Muscle layer of colon (tissue), 2 donors: Measurements from ENCODE around the gene PHAF1.
A peak's percentile ranks its signal among the peaks of the same experiment; 100 is the strongest.

ENCODE experiments used
- H3K27ac ChIP-seq: one replicate; pipeline ENCODE4 v1.7.0; 2013; ENCODE audit warnings: low read depth, mild to moderate bottlenecking, low read length, moderate library complexity
- H3K27me3 ChIP-seq, 2 donors: one replicate each; pipeline ENCODE4 v1.7.0; 2013; ENCODE audit warnings: low read length in 2 of 2, mild to moderate bottlenecking in 2 of 2; ENCODE audit not compliant: insufficient read depth in 2 of 2, control insufficient read depth in 1 of 2
- H3K36me3 ChIP-seq: one replicate; pipeline ENCODE4 v1.7.0; 2013; ENCODE audit warnings: mild to moderate bottlenecking, low read length; ENCODE audit not compliant: insufficient read depth
- H3K4me1 ChIP-seq: one replicate; pipeline ENCODE4 v1.7.0; 2013; ENCODE audit warnings: mild to moderate bottlenecking, low read length; ENCODE audit not compliant: insufficient read depth
- H3K4me3 ChIP-seq, 2 donors: one replicate each; pipeline ENCODE4 v1.7.0; 2013; ENCODE audit warnings: low read length in 2 of 2, low read depth in 1 of 2, mild to moderate bottlenecking in 1 of 2, moderate library complexity in 1 of 2
- H3K9ac ChIP-seq: one replicate; pipeline ENCODE4 v1.7.0; 2013; ENCODE audit warnings: low read length
- H3K9me3 ChIP-seq: one replicate; pipeline ENCODE4 v1.7.0; 2013; ENCODE audit warnings: mild to moderate bottlenecking, low read length
- donor health status: abdominal sarcoma.
- donor health status: Adenocarcinoma of cecum.

The PHAF1 gene

DNA sequence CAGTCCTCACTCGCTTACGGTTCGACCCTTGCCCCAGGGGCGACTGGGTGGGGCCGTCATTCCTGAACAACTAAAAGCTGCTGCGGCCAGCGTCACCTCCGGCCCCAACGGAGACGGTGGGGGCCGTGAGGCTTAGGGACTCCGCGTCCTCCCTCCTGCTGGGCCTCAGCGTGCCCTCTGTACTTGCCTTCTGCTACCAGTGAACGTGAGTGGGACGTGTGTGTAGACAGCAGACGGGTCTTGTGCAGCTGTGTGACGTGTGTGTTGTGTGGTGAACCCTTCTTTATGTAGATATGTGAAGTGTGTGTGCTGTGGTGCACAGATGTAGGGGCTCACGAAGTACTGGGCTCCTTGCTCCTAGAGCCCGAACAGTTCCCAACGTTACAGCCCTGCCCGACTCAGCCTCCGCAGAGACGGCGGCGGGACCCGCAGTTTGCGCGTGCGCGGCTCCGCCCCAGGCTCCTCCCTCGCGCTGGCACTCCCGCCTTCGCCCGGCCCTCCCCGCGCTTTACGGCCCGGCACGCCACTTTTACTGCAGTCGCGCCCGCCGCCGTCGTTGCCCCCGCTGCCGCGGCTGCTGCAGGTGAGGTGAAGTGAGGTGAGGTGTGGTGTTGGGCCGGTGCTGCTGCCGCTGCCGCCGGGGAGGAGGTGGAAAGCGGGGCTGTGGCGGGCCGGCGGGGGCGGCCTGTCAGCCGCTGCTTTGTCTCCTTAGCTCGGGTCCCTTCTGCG is at the start of gene PHAF1:
TSS of gene PHAF1 (plus strand) at position 535 of the 729 bp plus-strand sequence. CDS start 235 bp downstream, outside the sequence.
- Histone ChIP-seq H3K9me3 (no peaks in the 10 kb centered on the region), H3K4me3 (peak within 1 kb of the TSS; percentile 79 to 99), H3K27ac (peak within 1 kb of the TSS; percentile 83), H3K4me1 (peaks cover 12% of the 10 kb centered on the region), H3K9ac (peak within 1 kb of the TSS; percentile 75), H3K27me3 (no peaks in the 10 kb centered on the region), H3K36me3 (no peaks in the 10 kb centered on the region)

DNA sequence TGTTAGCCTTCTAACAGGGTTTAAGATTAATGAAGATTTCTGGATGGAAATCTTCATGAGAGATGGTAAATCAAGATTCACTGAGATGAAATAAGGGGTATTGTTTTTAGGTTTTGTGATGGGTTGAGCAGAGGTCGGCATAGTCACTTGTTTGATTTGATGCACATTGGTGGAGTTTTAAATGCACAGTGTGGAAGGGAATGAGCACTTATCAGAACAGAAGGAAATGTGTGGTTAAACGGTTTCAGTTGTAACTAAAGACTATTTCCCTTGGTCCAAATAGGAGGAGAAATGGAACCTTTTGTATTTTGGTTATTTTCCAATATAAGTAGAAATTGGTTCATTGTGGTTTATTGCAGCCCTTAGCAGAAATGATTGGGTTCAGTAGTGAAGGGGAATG is 46.7 kb upstream of the PHAF1 start:
- Histone ChIP-seq H3K27ac (no peak overlapping the region), H3K27me3 (no peaks in the 10 kb centered on the region), H3K9me3 (no peaks in the 10 kb centered on the region), H3K9ac (no peak overlapping the region), H3K4me3 (no peak overlapping the region), H3K4me1 (no peaks in the 10 kb centered on the region), H3K36me3 (peaks cover 16% of the 10 kb centered on the region)

DNA sequence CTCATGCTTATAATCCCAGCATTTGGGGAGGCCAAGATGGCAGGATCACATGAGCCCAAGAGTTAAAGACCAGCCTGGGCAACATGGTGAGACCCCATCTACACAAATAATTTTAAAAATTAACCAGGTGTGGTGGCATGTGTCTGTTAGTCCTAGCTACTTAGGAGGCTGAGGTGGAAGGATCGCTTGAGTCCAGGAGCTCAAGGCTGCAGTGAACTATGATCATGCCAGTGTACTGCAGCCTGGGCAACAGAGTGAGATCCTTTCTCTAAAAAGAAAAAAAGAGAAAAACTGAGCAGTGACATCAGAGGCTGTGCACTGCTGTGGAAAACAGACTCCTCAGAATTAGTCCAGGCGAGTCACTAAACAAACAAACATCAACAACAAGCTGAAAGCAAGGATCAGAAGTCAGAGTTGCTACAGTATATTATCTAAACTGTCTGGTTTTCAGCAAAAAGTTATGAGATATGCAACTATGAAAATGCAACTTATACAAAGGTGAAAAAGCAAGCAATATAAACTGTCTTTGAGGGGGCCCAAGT is 41.5 kb upstream of the PHAF1 start:
- no peak overlapping the region for H3K27ac ChIP-seq
- no peaks in the 10 kb centered on the region for H3K9me3 ChIP-seq
- H3K4me1 ChIP-seq, result no peaks in the 10 kb centered on the region
- H3K27me3 ChIP-seq, result no peaks in the 10 kb centered on the region
- no peak overlapping the region for H3K4me3 ChIP-seq
- no peak overlapping the region for H3K9ac ChIP-seq
- H3K36me3 ChIP-seq, result peaks cover 27% of the 10 kb centered on the region

DNA sequence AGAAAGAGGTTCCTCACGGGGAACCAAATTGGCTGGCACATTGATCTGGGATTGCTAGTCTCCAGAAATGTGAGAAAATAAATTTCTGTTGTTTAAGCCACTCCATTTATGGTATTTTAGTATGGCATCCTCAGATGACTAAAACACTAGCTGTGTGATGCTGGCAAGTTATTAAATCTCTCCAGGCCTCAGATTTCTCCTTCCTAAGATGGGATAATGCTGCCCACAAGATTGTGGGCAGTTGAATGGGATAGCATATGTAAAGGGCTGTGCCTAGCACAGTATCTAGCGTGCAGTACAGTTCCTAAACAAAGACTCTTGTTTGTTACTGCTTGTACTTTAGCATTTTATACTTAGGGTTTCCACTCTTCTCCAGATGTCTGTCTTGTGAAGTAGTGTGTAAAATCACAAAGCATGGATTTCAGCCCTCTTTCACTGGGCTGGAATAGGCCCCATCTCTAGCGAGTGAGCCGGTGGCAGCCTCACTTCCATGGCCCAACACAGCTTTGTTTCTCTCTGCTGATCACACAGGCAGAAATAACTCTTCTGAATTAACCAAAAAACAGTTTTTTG is 38.2 kb upstream of the PHAF1 start:
- Histone ChIP-seq H3K36me3 (peaks cover 25% of the 10 kb centered on the region), H3K9me3 (no peaks in the 10 kb centered on the region), H3K27ac (no peak overlapping the region), H3K4me1 (no peaks in the 10 kb centered on the region), H3K27me3 (no peaks in the 10 kb centered on the region), H3K9ac (no peak overlapping the region), H3K4me3 (no peak overlapping the region)

DNA sequence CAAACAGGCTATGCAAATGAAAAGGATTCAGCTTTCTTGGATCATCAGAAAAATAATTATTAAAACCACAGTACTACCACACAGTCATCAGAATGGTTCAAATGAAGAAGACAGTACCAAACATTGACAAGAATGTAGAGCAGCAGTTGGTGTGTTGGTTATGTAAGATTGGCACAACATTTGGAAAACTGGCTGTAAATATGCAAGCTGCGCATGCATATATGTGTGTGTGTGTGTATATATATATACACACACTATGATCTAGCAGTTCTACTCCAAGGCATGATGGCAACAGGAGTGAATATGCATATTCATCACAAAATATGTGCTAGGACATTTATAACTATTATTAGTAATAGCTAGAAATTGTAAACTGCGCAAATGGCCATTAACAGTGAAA is 34.4 kb upstream of the PHAF1 start:
- H3K4me1 ChIP-seq, result no peaks in the 10 kb centered on the region
- no peaks in the 10 kb centered on the region for H3K27me3 ChIP-seq
- H3K36me3 ChIP-seq, result peaks cover 6% of the 10 kb centered on the region
- no peaks in the 10 kb centered on the region for H3K9me3 ChIP-seq
- H3K4me3 ChIP-seq, result no peak overlapping the region
- no peak overlapping the region for H3K9ac ChIP-seq
- H3K27ac ChIP-seq, result no peak overlapping the region

DNA sequence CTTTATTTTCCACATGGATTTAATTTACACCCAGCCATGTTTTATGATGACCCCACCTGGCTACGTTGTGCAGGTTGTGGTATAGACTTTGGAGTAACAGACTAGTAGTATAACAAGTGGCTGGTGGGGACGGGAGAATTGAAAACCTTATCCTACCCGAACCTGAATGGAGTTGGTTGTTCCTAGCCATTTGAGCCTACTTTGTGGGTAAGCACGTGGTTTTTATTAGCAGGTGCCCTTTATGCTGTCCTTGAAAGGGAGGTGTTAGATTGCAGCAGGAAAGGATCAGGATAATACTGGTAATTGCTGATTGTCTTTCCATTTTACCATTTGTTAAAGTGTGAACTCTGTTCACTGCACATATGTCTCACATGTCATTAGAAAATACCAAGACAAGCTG is 31.9 kb upstream of the PHAF1 start:
- Histone ChIP-seq H3K4me3 (no peak overlapping the region), H3K27me3 (no peaks in the 10 kb centered on the region), H3K36me3 (no peaks in the 10 kb centered on the region), H3K9me3 (no peaks in the 10 kb centered on the region), H3K9ac (no peak overlapping the region), H3K27ac (no peak overlapping the region), H3K4me1 (no peaks in the 10 kb centered on the region)

DNA sequence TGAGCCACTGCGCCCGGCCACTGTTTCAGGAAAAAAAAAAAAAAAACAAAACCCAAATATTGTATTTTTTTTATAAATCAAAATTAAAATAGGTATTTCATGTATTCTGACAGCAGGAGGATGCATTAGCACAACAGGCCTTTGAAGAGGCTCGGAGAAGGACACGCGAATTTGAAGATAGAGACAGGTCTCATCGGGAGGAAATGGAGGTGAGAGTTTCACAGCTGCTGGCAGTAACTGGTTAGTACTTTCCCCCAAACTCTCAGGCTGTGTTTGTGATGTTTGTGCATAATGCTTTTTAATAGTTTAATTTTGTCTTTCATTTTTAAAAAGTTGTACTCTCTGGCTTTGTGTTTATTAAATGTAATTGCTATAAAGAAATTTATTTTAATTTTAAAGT is 27.6 kb upstream of the PHAF1 start:
- no peak overlapping the region for H3K4me3 ChIP-seq
- no peak overlapping the region for H3K9ac ChIP-seq
- H3K4me1 ChIP-seq, result no peaks in the 10 kb centered on the region
- H3K27ac ChIP-seq, result no peak overlapping the region
- H3K36me3 ChIP-seq, result no peaks in the 10 kb centered on the region
- no peaks in the 10 kb centered on the region for H3K27me3 ChIP-seq
- no peaks in the 10 kb centered on the region for H3K9me3 ChIP-seq

GRCh38 chr16:67082891-67083290 is 26.9 kb upstream of the PHAF1 start:
- H3K4me1 ChIP-seq, result no peaks in the 10 kb centered on the region
- H3K9ac ChIP-seq, result no peak overlapping the region
- H3K27ac ChIP-seq, result no peak overlapping the region
- H3K9me3 ChIP-seq, result no peaks in the 10 kb centered on the region
- H3K27me3 ChIP-seq, result no peaks in the 10 kb centered on the region
- H3K36me3 ChIP-seq, result no peaks in the 10 kb centered on the region
- H3K4me3 ChIP-seq, result no peak overlapping the region

DNA sequence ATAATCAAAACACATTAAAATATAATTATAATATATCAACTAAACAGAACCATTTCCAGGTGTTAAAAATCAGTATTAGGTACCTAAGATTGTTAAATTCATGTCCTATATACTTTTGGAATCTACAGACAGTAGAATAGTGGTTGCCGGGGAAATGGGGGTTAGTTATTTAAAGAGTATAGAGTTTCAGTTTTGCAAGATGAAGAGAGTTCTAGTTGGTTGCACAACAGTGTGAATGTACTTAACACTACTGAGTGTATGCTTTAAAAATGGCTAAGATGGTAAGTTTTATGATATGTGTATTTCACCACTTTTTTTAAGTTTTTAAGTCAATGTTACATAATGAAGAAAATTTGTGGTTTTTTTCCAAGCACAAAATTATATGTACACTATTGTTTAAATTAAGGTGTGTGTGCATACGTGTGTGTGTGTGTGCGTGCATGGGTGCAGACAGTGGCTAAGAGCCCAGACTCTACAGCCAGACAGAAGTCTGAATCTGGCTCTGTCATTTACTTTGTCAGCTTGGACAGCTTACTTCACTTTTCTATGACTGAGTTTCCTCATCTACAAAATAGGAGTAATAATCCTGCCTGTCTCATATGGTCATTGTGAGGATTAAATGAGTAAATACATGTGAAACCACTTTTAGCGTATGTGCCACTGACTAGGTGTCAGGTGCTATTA is 25.3 kb upstream of the PHAF1 start:
- H3K36me3 ChIP-seq, result no peaks in the 10 kb centered on the region
- no peak overlapping the region for H3K4me3 ChIP-seq

DNA sequence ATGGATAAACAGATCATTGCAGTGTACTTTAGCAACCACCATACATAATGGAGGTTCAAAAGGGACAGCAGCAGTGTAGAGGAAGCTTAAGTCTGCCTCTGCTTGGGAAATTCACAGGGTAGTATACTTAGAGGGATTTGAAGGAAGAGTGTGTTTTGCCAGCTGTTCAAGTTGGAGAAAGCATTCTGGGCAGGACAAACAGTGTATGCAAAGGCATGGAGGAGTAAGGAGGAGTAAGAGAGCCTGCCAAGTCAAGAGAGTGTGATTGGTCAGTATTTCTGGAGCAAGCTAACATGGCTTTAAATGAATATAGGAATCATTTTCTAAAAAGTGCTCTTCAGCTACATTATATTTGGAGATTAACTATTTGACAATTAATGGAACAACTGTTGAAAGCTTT is 22.9 kb upstream of the PHAF1 start:
- no peak overlapping the region for H3K9ac ChIP-seq
- no peaks in the 10 kb centered on the region for H3K9me3 ChIP-seq
- H3K4me1 ChIP-seq, result no peaks in the 10 kb centered on the region
- H3K27me3 ChIP-seq, result no peaks in the 10 kb centered on the region
- H3K27ac ChIP-seq, result no peak overlapping the region
- no peaks in the 10 kb centered on the region for H3K36me3 ChIP-seq
- no peak overlapping the region for H3K4me3 ChIP-seq

More for the DNA sequence above, 25.3 kb upstream of the PHAF1 start:
- Histone ChIP-seq H3K9me3 (no peaks in the 10 kb centered on the region), H3K9ac (no peak overlapping the region), H3K27me3 (no peaks in the 10 kb centered on the region), H3K4me1 (no peaks in the 10 kb centered on the region), H3K27ac (no peak overlapping the region)

DNA sequence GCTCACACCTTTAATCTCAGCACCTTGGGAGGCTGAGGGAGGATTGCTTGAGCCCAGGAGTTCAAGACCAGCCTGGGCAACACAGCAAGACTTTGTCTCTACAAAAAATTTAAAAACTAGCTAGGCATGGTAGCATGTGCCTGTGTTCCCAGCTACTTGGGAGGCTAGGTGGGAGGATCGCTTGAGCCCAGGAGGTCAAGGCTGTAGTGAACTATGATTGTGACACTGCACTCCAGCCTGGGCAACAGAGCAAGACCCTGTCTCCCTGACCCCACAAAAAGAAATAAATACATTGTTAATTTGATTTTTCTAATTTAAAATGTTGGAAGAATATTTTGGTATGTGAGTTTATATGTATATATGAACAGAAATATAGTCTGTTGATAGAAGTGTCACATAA is 22.4 kb upstream of the PHAF1 start:
- no peaks in the 10 kb centered on the region for H3K27me3 ChIP-seq
- H3K9ac ChIP-seq, result no peak overlapping the region
- H3K9me3 ChIP-seq, result no peaks in the 10 kb centered on the region
- no peak overlapping the region for H3K27ac ChIP-seq
- no peak overlapping the region for H3K4me3 ChIP-seq
- no peaks in the 10 kb centered on the region for H3K4me1 ChIP-seq
- H3K36me3 ChIP-seq, result no peaks in the 10 kb centered on the region
